Measurements from ENCODE around the gene ELFN2. TPM values are rescaled to one million over a fixed set of nuclear protein-coding genes. Genes with fewer than 3 reads are reported as not detected.

ELFN2 gene
- total RNA-seq, 1 donor from 2014 or later: 4.2 TPM

- H3K9me3 Mint-ChIP-seq: no peaks in the 10 kb centered on the region
- peaks cover 17% of the 10 kb centered on the region for H3K4me1 Mint-ChIP-seq
- DNase-seq (ENCODE audit: low spot score in 2 of 2, unreplicated experiment in 2 of 2): no peak
- H3K4me3 Mint-ChIP-seq: no peak overlapping the region
- TF ChIP-seq CTCF (IDR thresholded peaks at IDR 0.05; ENCODE audit: unreplicated experiment): no peak
- H3K36me3 Mint-ChIP-seq: no peaks in the 10 kb centered on the region
- peaks cover 14% of the 10 kb centered on the region for H3K27me3 Mint-ChIP-seq (ENCODE audit: low read depth)
- H3K27ac Mint-ChIP-seq: no peak overlapping the region
Measured at GRCh38 chr22:37397226-37397625, 30.1 kb downstream of the ELFN2 start.

- no peaks in the 10 kb centered on the region for H3K36me3 Mint-ChIP-seq
- H3K4me3 Mint-ChIP-seq: no peak overlapping the region
- H3K9me3 Mint-ChIP-seq: no peaks in the 10 kb centered on the region
- no peak for TF ChIP-seq CTCF (IDR thresholded peaks at IDR 0.05; ENCODE audit: unreplicated experiment)
- H3K27me3 Mint-ChIP-seq (ENCODE audit: low read depth): peaks cover 12% of the 10 kb centered on the region
- H3K27ac Mint-ChIP-seq: no peak overlapping the region
- peaks cover 13% of the 10 kb centered on the region for H3K4me1 Mint-ChIP-seq
- DNase-seq (ENCODE audit: low spot score in 2 of 2, unreplicated experiment in 2 of 2): no peak
Measured at GRCh38 chr22:37396488-37397084, 30.7 kb downstream of the ELFN2 start.

GRCh38 chr22:37394341-37394740, 32.9 kb downstream of the ELFN2 start:
- Mint-ChIP-seq H3K36me3 (no peaks in the 10 kb centered on the region), H3K27me3 (ENCODE audit: low read depth) (peaks cover 13% of the 10 kb centered on the region), H3K27ac (no peak overlapping the region), H3K4me3 (no peak overlapping the region), H3K4me1 (peaks cover 3% of the 10 kb centered on the region), H3K9me3 (no peaks in the 10 kb centered on the region)
- TF ChIP-seq CTCF (IDR thresholded peaks at IDR 0.05; ENCODE audit: unreplicated experiment): no peak
- no peak for DNase-seq (ENCODE audit: low spot score in 2 of 2, unreplicated experiment in 2 of 2)

GRCh38 chr22:37393746-37394145, 33.5 kb downstream of the ELFN2 start:
- TF ChIP-seq CTCF (IDR thresholded peaks at IDR 0.05; ENCODE audit: unreplicated experiment): no peak
- Mint-ChIP-seq H3K9me3 (no peaks in the 10 kb centered on the region), H3K4me1 (peaks cover 3% of the 10 kb centered on the region), H3K4me3 (no peak overlapping the region), H3K27ac (no peak overlapping the region), H3K27me3 (ENCODE audit: low read depth) (peaks cover 13% of the 10 kb centered on the region), H3K36me3 (no peaks in the 10 kb centered on the region)
- DNase-seq (ENCODE audit: low spot score in 2 of 2, unreplicated experiment in 2 of 2): no peak

GRCh38 chr22:37392721-37393328, 34.5 kb downstream of the ELFN2 start:
- no peaks in the 10 kb centered on the region for H3K9me3 Mint-ChIP-seq
- H3K27ac Mint-ChIP-seq: no peak overlapping the region
- H3K4me3 Mint-ChIP-seq: no peak overlapping the region

More at GRCh38 chr22:37392721-37393328, 34.5 kb downstream of the ELFN2 start:
- TF ChIP-seq CTCF (IDR thresholded peaks at IDR 0.05; ENCODE audit: unreplicated experiment): no peak
- no peaks in the 10 kb centered on the region for H3K4me1 Mint-ChIP-seq
- no peaks in the 10 kb centered on the region for H3K36me3 Mint-ChIP-seq
- peaks cover 14% of the 10 kb centered on the region for H3K27me3 Mint-ChIP-seq (ENCODE audit: low read depth)
- DNase-seq (ENCODE audit: low spot score in 2 of 2, unreplicated experiment in 2 of 2): no peak

All from mesothelial cell of epicardium (in vitro differentiated cells).